ENCODE data around the gene CASP3.

Gene CASP3

GRCh38 chr4:184587221-184587620, 62.0 kb downstream of the CASP3 start:
- no peak overlapping the region for H3K4me3 ChIP-seq (ENCODE audit: control insufficient read depth, low read depth, low read length)
- TF ChIP-seq, protein P1, sequence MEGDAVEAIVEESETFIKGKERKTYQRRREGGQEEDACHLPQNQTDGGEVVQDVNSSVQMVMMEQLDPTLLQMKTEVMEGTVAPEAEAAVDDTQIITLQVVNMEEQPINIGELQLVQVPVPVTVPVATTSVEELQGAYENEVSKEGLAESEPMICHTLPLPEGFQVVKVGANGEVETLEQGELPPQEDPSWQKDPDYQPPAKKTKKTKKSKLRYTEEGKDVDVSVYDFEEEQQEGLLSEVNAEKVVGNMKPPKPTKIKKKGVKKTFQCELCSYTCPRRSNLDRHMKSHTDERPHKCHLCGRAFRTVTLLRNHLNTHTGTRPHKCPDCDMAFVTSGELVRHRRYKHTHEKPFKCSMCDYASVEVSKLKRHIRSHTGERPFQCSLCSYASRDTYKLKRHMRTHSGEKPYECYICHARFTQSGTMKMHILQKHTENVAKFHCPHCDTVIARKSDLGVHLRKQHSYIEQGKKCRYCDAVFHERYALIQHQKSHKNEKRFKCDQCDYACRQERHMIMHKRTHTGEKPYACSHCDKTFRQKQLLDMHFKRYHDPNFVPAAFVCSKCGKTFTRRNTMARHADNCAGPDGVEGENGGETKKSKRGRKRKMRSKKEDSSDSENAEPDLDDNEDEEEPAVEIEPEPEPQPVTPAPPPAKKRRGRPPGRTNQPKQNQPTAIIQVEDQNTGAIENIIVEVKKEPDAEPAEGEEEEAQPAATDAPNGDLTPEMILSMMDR (conservative IDR thresholded peaks at IDR 0.05; ENCODE audit: control insufficient read depth, insufficient read depth, low read depth, low read length): no peak
- no peak for DNase-seq (ENCODE audit: low read depth)

- TF ChIP-seq, protein P1 (conservative IDR thresholded peaks at IDR 0.05; ENCODE audit: control insufficient read depth, insufficient read depth, low read depth, low read length): no peak
- no peak for DNase-seq (ENCODE audit: low read depth)
Observed at GRCh38 chr4:184583738-184584502, 65.3 kb downstream of the CASP3 start.

More at GRCh38 chr4:184583738-184584502, 65.3 kb downstream of the CASP3 start:
- no peak overlapping the region for H3K4me3 ChIP-seq (ENCODE audit: control insufficient read depth, low read depth, low read length)
